Hematopoietic multipotent progenitor cell (in vitro differentiated cells): ENCODE data around the gene KLB. TPM values are rescaled to one million over a fixed set of nuclear protein-coding genes. Genes with fewer than 3 reads are reported as not detected.
"Not testable (repeated sequence)": the region's sequence is repeated elsewhere in the genome, so short reads cannot be mapped to it uniquely, and the experiment has no call there.

Experiments used
- DNase-seq, 3 donors: peaks; one replicate each; pipeline ENCODE4 v3.0.0-alpha.2; 2011 to 2015; ENCODE audit warnings: low read depth in 2 of 3, low spot score in 2 of 3
- total RNA-seq: library from RNA; depleted of rRNA; stranded (reverse); fragments of >200 nt; gene quantifications from one replicate; pipeline ENCODE4 v1.2.3, GENCODE V29; 2012

KLB gene
- under 0.01 TPM for total RNA-seq

DNA sequence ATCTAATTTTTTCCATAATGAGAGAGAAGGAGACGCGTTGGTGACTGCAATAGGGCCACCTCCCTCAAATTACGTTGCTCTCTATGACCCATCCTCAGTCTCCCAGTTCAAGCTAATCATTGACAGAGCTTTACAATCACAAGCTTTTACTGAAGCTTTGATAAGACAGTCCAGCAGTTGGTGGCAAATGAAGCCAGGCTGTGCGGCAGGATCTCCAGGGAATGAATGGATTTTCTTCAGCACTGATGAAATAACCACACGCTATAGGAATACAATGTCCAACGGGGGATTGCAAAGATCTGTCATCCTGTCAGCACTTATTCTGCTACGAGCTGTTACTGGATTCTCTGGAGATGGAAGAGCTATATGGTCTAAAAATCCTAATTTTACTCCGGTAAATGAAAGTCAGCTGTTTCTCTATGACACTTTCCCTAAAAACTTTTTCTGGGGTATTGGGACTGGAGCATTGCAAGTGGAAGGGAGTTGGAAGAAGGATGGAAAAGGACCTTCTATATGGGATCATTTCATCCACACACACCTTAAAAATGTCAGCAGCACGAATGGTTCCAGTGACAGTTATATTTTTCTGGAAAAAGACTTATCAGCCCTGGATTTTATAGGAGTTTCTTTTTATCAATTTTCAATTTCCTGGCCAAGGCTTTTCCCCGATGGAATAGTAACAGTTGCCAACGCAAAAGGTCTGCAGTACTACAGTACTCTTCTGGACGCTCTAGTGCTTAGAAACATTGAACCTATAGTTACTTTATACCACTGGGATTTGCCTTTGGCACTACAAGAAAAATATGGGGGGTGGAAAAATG lies at the start of gene KLB:
TSS of gene KLB (plus strand) at position 168 of the 821 bp plus-strand sequence. CDS start at position 188, 20 bp downstream.
- no peak for DNase-seq

- DNase-seq = no peak
Observed at GRCh38 chr4:39357002-39357401, 49.7 kb upstream of the KLB start.

DNA sequence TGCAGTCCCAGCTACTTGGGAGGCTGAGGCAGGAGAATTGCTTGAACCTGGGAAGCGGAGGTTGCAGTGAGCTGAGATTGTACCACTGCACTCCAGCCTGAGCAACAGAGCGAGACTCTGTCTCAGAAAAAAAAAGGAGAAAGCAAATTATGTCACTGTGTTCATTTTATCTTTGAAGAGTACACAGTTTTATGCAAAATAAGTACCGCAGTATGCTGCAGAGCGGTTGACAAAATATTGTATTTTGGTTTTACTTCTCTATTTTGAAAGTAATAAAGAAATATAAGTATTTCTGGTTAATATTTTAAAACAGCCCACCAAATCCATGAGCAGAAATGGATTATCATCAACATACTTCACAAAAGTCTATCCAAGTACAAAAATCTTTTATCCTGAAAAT lies 46.1 kb upstream of the KLB start:
- not testable (repeated sequence) for DNase-seq

DNA sequence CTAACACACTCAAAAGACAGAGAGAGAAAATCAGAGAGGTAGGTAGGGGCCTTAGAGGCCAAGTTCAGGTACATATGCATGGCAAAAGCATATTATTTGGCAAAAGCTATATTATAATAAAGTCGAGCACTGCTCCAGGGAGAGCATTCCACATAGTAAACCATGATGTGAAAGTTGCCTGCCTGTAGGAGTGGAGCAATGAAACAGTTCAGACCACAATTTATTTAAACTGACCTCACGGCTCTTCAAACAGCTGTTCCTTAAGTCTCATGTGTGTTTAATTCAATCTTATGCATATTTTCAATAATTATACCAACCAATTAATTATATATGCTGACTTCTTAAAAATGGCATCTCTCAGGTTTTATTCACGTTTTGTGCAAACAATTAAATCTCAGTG lies 43.9 kb upstream of the KLB start:
- no peak for DNase-seq

GRCh38 chr4:39363773-39364393 lies 42.8 kb upstream of the KLB start:
- DNase-seq = no peak

- no peak for DNase-seq
Observed at GRCh38 chr4:39365360-39365759, 41.4 kb upstream of the KLB start.

DNA sequence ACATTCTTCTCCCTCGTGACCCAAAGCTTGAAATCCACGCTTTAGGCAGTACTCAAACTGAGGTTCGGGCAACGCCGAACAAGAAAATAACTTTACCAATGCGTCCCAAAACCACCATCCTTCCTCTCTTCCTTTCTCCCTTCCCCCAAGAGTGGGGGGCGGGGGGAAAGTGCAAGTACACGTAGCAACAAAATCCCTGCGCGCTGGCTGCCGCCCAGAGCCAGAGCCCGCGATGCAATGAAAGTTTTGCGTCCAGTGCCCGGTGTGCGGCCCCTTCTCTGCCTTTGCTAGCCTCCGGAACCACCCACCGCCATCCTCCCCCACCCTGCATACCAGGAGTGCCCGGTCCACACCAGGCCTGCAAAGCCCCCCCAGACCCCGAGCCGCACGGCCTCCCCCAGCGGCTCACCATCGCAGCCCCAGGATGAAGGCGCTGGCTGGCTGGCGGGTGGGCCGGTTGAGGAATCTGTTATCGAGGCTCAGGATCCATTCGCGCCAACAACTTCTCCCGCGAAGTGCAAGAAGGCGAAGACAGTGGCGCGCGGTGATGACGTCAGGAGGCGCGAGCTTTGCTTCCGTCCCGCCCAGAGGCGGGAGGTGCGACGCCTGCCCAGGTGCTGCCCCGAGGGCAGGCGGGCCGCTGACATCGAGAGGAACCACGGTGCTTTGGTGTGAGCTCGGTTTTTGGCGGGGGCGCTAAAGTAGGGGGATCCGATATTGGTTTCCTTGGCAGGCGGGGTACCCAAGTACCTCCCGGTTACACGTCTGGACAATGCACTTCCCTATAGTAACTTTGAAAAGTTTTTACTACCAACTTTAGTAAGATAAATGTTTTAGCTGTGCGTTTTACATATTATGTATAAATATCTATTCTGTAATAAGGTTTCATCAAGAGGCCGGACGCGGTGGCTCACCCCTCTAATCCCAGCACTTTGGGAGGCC lies 40.6 kb upstream of the KLB start, which contains the start of gene RFC1:
TSS of gene RFC1 (minus strand) at position 533 of the 942 bp plus-strand sequence. CDS start at position 412, 121 bp downstream.
- peak; percentile 91 to 95 (median 93) for DNase-seq

- no peak for DNase-seq
Observed at GRCh38 chr4:39367166-39367565, 39.6 kb upstream of the KLB start.

DNA sequence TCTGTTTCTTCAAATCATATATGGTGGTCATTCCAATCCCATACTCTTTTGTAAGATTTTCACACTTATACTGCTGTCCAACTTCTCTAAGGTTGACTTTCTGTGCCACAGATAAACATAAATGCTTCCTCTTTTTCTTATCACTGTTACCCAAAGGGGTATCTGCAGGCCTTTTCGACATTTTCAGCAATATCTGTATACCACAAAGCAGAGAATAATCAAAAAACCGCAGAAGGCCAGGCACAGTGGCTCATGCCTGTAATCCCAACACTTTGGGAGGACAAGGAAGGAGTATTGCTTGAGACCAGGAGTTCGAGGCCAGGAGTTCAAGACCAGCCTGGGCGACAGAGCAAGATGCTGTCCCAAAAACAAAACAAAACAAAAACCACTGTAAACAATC lies 37.4 kb upstream of the KLB start:
- peak in 2 of 3 donors; percentile 35 to 61 for DNase-seq

DNA sequence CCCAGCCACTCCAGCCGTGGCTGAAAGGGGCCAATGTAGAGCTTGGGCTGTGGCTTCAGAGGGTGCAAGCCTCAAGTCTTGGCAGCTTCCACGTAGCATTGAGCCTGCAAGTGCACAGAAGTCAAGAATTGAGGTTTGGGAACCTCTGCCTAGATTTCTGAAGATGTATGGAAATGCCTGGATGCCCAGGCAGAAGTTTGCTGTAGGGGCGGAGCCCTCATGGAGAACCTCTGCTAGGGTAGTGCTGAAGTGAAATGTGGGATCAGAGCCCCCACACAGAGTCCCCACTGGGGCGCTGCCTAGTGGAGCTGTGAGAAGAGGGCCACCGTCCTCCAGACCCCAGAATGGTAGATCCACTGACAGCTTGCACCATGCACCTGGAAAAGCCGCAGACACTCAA lies 35.5 kb upstream of the KLB start:
- DNase-seq = not testable (repeated sequence)

GRCh38 chr4:39375478-39375877 lies 31.3 kb upstream of the KLB start:
- DNase-seq = no peak

- no peak for DNase-seq
Observed at GRCh38 chr4:39383690-39384089, 23.0 kb upstream of the KLB start.

- no peak for DNase-seq
Observed at GRCh38 chr4:39384563-39384962, 22.2 kb upstream of the KLB start.

GRCh38 chr4:39390603-39391002 lies 16.1 kb upstream of the KLB start:
- no peak for DNase-seq

- no peak for DNase-seq
Observed at GRCh38 chr4:39394706-39395105, 12.0 kb upstream of the KLB start.

- DNase-seq = not testable (repeated sequence)
Observed at GRCh38 chr4:39401640-39402039, 5.1 kb upstream of the KLB start.

- DNase-seq = no peak
Observed at GRCh38 chr4:39407584-39407885, 805 bp downstream of the KLB start.

DNA sequence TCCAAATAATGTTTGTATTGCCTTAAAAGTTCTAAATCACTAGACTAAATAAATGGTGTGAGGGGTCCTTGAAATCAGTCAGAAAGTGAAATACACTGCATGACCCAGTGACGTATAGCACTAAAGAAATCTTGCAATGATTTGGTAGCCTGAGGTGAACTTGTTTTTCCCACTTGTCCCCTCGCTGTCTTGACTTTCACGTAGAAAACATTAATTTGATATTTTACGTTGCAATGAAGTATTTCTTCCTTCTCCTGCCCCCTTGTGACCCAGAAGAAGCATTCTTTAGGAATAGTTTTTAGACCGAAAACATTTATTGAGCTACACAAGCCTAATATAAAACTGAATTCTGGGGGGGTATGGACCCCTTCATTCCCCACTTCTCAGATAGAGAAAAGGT lies 3.7 kb downstream of the KLB start:
- DNase-seq = peak in 2 of 3 donors; percentile 11 to 18

DNA sequence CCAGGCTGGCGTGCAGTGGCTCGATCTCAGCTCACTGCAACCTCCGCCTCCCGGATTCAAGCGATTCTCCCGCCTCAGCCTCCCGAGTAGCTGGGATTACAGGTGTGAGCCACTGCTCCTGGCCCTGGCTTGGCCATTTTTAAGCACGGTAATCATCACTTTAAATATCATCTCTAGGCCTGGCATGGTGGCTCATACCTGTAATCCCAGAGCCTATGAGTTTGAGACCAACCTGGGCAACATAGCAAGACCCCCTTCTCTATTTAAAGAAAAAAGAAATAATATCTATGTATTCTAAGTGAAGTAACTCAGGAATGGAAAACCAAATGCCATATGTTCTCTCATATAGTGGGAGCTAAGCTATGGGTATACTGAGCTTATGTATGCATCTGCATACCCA lies 4.8 kb downstream of the KLB start:
- not testable (repeated sequence) for DNase-seq

DNA sequence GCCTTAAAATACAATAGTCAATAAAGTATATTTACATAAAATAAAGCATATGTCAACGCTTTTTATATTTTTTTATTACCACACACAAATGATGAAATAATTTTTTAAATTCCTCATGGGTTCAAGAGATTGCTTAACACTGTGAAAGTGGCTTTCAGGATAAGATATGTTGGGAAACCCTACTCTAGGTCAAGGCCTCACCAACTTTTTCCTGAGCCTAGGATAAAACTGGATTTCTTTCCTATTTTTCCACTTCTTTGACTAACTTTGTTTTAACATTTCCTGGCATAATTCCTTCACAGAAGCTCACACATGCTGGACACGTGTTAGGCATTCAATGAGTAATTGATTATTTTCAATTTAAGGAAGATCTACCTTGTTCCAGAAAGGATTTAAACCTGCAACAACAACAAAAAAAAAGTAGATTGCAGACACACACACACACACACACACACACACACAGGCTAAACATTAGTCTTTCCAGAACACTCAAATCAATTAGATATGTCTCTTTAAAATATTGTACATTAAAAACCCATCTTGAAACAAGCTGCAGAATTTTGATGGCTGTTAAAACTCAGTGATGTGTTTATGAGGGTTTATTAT lies 9.1 kb downstream of the KLB start:
- DNase-seq = no peak

DNA sequence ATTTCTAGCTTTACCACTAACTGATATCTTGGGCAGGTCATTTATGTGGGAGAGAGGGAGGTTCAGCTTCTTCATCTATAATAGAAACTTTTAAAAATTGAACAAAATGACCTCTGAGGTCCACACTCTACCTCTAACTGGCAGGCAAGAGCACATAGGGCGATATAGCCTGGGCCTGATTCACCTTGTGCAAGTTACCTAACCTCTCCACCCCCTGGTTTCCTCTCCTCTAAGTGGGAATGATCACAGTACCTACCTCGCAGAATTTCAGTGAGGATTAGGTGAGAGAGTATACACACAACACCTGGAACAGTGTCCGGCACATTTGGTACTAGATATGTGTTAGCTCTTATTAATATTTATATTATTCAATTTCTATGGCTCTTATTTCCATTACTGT lies 15.5 kb downstream of the KLB start:
- no peak for DNase-seq
